ENCODE measurements around the gene GAB1.

DNA sequence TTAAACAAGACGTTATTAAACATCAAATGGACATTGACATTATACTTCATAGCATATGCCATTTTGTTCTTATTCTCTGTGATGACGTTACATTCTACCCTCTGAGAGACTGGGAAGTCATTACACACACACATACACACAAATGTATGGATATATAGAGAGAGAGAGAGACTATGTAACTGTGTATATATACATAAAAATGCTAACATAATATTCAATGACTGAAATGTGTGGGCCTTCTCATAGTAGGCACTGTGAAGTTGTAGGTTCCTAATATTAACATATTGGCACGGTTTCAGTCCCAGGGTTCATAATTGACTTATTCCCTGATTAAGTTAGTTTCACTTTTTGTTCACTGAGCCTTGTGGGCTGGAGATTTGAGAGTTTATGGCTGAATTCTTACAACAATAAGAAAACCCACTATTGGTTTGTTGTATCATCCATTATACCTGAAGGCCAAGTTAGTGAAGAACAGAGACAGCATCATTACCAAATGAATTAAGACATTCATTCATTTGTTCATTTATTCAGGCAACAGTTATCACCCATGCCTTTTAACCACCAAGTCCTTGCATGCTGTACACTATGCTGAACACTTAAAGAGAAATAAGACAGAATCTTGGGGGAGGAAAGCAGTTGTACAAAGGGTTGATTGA, 68.5 kb downstream of the GAB1 start:
- TF ChIP-seq, protein P1, sequence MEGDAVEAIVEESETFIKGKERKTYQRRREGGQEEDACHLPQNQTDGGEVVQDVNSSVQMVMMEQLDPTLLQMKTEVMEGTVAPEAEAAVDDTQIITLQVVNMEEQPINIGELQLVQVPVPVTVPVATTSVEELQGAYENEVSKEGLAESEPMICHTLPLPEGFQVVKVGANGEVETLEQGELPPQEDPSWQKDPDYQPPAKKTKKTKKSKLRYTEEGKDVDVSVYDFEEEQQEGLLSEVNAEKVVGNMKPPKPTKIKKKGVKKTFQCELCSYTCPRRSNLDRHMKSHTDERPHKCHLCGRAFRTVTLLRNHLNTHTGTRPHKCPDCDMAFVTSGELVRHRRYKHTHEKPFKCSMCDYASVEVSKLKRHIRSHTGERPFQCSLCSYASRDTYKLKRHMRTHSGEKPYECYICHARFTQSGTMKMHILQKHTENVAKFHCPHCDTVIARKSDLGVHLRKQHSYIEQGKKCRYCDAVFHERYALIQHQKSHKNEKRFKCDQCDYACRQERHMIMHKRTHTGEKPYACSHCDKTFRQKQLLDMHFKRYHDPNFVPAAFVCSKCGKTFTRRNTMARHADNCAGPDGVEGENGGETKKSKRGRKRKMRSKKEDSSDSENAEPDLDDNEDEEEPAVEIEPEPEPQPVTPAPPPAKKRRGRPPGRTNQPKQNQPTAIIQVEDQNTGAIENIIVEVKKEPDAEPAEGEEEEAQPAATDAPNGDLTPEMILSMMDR (IDR thresholded peaks at IDR 0.05): no peak
- TF ChIP-seq POLR2A (IDR thresholded peaks at IDR 0.05): no peak

All from heart left ventricle (tissue), 13 donors.